HUES48 (cell line): Measurements from ENCODE around the gene ANKZF1.

Source experiments
- H3K27ac ChIP-seq: one replicate; pipeline ENCODE4 v1.7.0; 2013; ENCODE audit warnings: low read depth, low read length, inconsistent platforms
- H3K27me3 ChIP-seq: 2 replicates; pipeline ENCODE4 v1.6.1; 2013; ENCODE audit warnings: mild to moderate bottlenecking, low read length; ENCODE audit not compliant: control insufficient read depth, insufficient read depth
- H3K36me3 ChIP-seq: 2 replicates; pipeline ENCODE4 v1.6.1; 2013; ENCODE audit warnings: low read length; ENCODE audit not compliant: control insufficient read depth, insufficient read depth
- H3K4me1 ChIP-seq: 2 replicates; pipeline ENCODE4 v1.6.1; 2013; ENCODE audit warnings: mild to moderate bottlenecking, low read length; ENCODE audit not compliant: control insufficient read depth, insufficient read depth
- H3K4me3 ChIP-seq: 2 replicates; pipeline ENCODE4 v1.5.1; 2013; ENCODE audit warnings: mild to moderate bottlenecking, low read depth, low read length
- H3K9ac ChIP-seq: 2 replicates; pipeline ENCODE4 v1.6.1; 2013; ENCODE audit warnings: mild to moderate bottlenecking, low read depth, low read length, moderate library complexity
- H3K9me3 ChIP-seq: 2 replicates; pipeline ENCODE4 v1.6.1; 2013; ENCODE audit warnings: low read length; ENCODE audit not compliant: control insufficient read depth, insufficient read depth

Gene ANKZF1, protein sequence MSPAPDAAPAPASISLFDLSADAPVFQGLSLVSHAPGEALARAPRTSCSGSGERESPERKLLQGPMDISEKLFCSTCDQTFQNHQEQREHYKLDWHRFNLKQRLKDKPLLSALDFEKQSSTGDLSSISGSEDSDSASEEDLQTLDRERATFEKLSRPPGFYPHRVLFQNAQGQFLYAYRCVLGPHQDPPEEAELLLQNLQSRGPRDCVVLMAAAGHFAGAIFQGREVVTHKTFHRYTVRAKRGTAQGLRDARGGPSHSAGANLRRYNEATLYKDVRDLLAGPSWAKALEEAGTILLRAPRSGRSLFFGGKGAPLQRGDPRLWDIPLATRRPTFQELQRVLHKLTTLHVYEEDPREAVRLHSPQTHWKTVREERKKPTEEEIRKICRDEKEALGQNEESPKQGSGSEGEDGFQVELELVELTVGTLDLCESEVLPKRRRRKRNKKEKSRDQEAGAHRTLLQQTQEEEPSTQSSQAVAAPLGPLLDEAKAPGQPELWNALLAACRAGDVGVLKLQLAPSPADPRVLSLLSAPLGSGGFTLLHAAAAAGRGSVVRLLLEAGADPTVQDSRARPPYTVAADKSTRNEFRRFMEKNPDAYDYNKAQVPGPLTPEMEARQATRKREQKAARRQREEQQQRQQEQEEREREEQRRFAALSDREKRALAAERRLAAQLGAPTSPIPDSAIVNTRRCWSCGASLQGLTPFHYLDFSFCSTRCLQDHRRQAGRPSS

DNA sequence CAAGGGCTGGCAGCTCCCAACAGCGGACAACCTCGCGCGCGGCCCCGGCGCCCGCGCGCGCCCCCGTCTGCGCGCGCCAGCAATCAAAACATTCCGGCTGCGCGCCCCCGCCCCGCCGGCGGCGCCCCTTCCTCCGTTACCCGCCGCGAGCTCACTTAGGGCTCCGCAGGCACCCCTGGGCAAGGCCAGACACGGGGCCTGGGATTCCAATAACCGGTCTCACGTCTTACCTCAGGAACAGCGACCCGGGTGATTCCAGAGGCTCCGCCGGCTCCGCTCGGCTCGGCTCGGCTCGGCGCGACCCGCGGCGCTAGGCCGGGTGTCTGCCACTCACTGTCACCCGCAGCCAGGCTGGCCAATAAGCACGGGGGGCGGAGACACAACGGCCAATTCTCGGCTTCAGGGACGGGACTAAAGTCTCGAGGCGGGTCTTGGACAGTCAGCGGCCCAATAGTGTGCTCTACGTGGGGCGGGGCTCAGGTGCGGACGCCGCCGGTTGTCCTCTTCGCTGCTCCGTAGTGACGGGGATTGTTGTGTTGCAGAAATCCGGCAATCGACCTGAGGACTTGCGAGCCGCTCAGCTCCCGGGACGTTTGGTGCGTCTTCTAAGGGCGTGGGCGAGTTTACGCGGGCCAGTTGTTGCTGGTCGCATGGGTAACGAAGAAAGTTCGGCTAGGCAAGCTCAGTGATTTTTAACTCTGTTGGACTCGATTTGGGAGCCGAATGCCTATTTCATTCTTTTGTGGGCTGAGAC is at the start of gene ANKZF1, which contains the start of gene ATG9A:
Gene ANKZF1, plus strand, starts transcription at position 502 of the 754 bp plus-strand sequence. CDS start 452 bp downstream, outside the sequence.
Gene ATG9A, minus strand, starts transcription at position 332 of the 754 bp plus-strand sequence. CDS start 1,612 bp downstream, outside the sequence.
- Histone ChIP-seq H3K9me3 (no peaks in the 10 kb centered on the region), H3K4me3 (peak within 1 kb of the TSS; percentile 86), H3K27ac (peak within 1 kb of the TSS; percentile 88), H3K36me3 (peaks cover 51% of the 10 kb centered on the region), H3K4me1 (peaks cover 5% of the 10 kb centered on the region; the same call in 1 of the 2 replicates), H3K9ac (peak within 1 kb of the TSS; percentile 77), H3K27me3 (no peaks in the 10 kb centered on the region)

DNA sequence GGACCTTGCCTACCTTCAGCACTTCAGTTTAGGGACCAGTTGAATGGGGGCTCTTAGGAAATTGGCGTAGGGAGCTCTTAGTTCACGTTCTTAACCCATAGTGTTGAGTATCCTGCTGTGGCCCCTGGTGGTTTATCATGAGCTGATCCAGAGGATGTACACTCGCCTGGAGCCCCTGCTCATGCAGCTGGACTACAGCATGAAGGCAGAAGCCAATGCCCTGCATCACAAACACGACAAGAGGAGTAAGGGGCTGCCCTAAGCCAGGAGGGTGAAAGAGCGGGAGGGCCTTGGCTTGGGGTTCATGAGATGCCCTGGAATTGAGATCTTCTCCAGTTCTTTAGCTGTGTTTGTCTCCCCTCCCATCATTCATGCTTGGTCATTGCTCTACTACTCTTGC is 48.6 kb upstream of the ANKZF1 start:
- no peak overlapping the region for H3K4me3 ChIP-seq
- H3K4me1 ChIP-seq, result peaks cover 6% of the 10 kb centered on the region
- no peak overlapping the region for H3K9ac ChIP-seq
- no peak overlapping the region for H3K27ac ChIP-seq
- no peaks in the 10 kb centered on the region for H3K9me3 ChIP-seq
- H3K36me3 ChIP-seq, result peaks cover 48% of the 10 kb centered on the region
- H3K27me3 ChIP-seq, result no peaks in the 10 kb centered on the region

DNA sequence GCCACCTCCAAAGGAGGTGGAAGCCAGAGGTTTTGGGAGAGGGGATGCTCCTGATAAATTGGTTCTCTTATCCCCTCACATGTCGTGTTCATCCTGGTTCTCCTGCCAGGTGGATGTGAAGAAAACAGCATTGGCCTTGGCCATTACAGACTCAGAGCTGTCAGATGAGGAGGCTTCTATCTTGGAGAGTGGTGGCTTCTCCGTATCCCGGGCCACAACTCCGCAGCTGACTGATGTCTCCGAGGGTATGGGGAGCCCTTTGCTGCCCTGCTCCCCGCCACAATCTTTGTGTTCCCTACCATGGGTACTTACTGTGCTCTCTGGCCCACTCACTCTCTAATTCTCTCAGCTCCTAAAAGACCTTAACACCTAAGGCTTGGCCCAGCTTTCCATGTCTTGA is 48.1 kb upstream of the ANKZF1 start:
- no peak overlapping the region for H3K9ac ChIP-seq
- peaks cover 48% of the 10 kb centered on the region for H3K36me3 ChIP-seq
- no peak overlapping the region for H3K27ac ChIP-seq

DNA sequence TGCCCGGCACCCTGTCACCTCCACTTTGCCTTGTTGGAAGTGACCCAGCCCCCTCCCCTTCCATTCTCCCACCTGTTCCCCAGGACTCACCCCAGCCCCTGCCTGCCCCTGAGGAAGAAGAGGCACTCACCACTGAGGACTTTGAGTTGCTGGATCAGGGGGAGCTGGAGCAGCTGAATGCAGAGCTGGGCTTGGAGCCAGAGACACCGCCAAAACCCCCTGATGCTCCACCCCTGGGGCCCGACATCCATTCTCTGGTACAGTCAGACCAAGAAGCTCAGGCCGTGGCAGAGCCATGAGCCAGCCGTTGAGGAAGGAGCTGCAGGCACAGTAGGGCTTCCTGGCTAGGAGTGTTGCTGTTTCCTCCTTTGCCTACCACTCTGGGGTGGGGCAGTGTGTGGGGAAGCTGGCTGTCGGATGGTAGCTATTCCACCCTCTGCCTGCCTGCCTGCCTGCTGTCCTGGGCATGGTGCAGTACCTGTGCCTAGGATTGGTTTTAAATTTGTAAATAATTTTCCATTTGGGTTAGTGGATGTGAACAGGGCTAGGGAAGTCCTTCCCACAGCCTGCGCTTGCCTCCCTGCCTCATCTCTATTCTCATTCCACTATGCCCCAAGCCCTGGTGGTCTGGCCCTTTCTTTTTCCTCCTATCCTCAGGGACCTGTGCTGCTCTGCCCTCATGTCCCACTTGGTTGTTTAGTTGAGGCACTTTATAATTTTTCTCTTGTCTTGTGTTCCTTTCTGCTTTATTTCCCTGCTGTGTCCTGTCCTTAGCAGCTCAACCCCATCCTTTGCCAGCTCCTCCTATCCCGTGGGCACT is 47.1 kb upstream of the ANKZF1 start:
- Histone ChIP-seq H3K4me1 (0 out of 2 replicates have a peak, but pooled peaks cover 5% of the 10 kb centered on the region), H3K27me3 (no peaks in the 10 kb centered on the region), H3K27ac (no peak overlapping the region), H3K4me3 (no peak overlapping the region), H3K9ac (no peak overlapping the region), H3K36me3 (peaks cover 48% of the 10 kb centered on the region), H3K9me3 (no peaks in the 10 kb centered on the region)

More for the DNA sequence above, 48.1 kb upstream of the ANKZF1 start:
- H3K27me3 ChIP-seq, result no peaks in the 10 kb centered on the region
- no peaks in the 10 kb centered on the region for H3K9me3 ChIP-seq
- H3K4me1 ChIP-seq, result 0 out of 2 replicates have a peak, but pooled peaks cover 5% of the 10 kb centered on the region
- H3K4me3 ChIP-seq, result no peak overlapping the region

DNA sequence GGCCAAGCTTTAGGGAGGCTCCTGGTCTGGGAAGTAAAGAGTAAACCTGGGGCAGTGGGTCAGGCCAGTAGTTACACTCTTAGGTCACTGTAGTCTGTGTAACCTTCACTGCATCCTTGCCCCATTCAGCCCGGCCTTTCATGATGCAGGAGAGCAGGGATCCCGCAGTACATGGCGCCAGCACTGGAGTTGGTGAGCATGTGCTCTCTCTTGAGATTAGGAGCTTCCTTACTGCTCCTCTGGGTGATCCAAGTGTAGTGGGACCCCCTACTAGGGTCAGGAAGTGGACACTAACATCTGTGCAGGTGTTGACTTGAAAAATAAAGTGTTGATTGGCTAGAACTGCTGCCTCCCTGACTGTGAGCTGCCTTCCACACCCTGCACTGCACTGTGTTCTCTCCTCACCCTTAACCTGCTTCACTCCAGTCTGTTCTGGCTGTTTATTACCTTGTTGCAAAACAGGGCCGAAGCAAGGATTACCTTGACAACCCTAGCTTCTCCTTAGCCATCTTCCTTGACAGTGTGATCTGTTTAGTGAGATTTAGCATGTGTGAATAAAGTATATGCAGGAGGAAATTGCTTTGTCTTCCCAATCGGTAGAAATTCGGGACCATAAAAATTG is 46.3 kb upstream of the ANKZF1 start:
- H3K9ac ChIP-seq, result no peak overlapping the region
- H3K4me1 ChIP-seq, result 0 out of 2 replicates have a peak, but pooled peaks cover 5% of the 10 kb centered on the region
- no peaks in the 10 kb centered on the region for H3K9me3 ChIP-seq
- no peak overlapping the region for H3K4me3 ChIP-seq
- no peaks in the 10 kb centered on the region for H3K27me3 ChIP-seq
- H3K36me3 ChIP-seq, result peaks cover 48% of the 10 kb centered on the region
- no peak overlapping the region for H3K27ac ChIP-seq

DNA sequence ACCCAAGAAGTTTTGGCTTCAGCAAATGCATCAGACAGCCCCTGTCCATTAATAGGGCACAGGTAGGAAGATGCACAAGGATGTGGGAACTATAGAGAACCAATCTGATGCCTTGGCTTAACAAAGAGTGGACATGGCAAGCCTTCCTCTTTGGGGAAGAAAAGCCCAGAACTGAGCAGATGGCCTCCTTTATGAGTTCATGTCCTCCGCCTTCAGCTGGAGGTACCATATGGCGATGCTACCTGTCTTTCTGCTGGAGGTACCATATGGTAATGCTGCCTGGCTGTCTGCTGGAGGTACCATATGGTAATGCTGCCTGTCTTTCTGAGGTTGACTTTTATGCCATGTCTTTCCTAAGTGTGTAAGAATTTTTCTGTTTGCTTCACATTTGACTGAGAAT is 45.5 kb upstream of the ANKZF1 start:
- no peak overlapping the region for H3K4me3 ChIP-seq
- no peaks in the 10 kb centered on the region for H3K27me3 ChIP-seq
- H3K4me1 ChIP-seq, result no peaks in the 10 kb centered on the region
- H3K27ac ChIP-seq, result no peak overlapping the region
- no peak overlapping the region for H3K9ac ChIP-seq
- H3K36me3 ChIP-seq, result peaks cover 48% of the 10 kb centered on the region
- H3K9me3 ChIP-seq, result no peaks in the 10 kb centered on the region

DNA sequence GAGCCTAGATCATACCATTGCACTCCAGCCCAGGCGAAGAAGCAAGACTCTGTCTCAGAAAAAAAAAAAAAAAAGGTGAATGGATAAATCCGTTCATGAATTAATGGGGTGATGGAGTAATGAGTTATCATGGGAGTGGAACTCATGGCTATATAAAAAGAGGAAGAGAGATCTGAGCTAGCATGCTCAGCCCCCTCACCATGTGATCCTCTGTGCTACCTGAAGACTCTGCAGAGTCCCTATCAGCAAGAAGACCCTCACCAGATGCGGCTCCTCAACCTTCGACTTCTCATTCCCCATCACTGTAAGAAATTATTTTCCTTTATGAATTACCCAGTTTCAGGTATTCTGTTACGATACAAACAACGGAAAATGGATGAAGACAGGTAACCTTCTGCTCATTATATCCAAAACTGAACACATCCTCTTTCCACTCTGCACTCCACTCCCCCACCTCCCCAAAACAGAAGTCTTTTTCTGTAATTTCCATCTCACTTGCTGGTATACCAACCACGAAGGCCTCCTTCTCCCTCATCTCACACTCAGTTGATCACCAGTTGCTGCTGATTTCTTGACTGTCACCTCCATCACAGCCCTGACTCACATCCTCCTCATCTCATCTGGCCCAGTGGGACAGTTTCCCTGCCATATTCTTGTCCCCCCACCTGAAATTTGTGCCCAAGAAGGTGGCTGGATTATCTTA is 42.7 kb upstream of the ANKZF1 start:
- Histone ChIP-seq H3K9ac (no peak overlapping the region), H3K27ac (no peak overlapping the region), H3K36me3 (peaks cover 25% of the 10 kb centered on the region), H3K4me1 (no peaks in the 10 kb centered on the region), H3K4me3 (no peak overlapping the region), H3K9me3 (no peaks in the 10 kb centered on the region), H3K27me3 (no peaks in the 10 kb centered on the region)

DNA sequence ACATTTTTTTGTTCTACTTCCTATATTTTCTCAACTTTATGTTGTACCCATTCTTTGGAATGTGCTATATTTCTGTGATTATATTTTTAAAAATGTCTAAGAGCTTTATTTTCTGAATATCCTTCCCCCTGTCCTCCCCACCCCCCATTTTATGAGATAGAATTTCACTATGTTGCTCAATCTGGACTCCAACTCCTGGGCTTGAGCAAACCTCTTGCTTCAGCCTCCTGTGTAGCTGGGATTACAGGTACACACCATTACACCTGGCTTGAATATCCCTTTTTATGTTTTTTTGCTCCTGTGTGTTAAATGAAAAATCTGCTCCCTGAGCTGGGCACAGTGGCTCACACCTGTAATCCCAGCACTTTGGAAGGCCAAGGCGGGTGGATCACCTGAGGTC is 32.2 kb upstream of the ANKZF1 start:
- no peaks in the 10 kb centered on the region for H3K36me3 ChIP-seq
- no peak overlapping the region for H3K4me3 ChIP-seq
- H3K27me3 ChIP-seq, result no peaks in the 10 kb centered on the region
- H3K9me3 ChIP-seq, result no peaks in the 10 kb centered on the region
- H3K9ac ChIP-seq, result no peak overlapping the region
- no peaks in the 10 kb centered on the region for H3K4me1 ChIP-seq
- H3K27ac ChIP-seq, result no peak overlapping the region

DNA sequence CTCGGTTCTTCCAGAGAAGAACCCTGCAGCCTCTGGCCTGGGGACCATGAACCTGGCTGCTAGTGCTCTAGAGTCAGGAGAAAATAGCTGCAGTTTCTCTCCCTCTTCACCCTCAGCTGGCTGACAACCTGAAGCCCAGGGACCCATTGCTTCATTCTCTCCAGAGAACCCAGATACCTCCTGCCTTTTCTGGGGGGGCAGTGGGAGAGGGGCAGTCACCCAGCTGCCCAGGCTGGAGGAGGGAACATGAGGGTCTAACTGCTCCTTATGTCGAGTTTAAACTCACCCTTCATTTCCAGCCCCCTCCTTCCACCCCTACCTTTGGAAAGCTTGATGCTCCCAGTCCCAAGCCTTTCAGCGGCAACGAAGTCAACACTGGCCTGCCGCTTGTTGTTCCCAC is 30.6 kb upstream of the ANKZF1 start:
- no peak overlapping the region for H3K9ac ChIP-seq
- no peaks in the 10 kb centered on the region for H3K4me1 ChIP-seq
- H3K4me3 ChIP-seq, result no peak overlapping the region
- no peaks in the 10 kb centered on the region for H3K27me3 ChIP-seq
- no peak overlapping the region for H3K27ac ChIP-seq
- no peaks in the 10 kb centered on the region for H3K9me3 ChIP-seq
- H3K36me3 ChIP-seq, result no peaks in the 10 kb centered on the region
